Suprapubic skin (tissue), 4 donors: Measurements from ENCODE around the gene SLC31A2. TPM values are rescaled to one million over a fixed set of nuclear protein-coding genes. Genes with fewer than 3 reads are reported as not detected.

Source experiments
- DNase-seq, 2 donors: peaks; one replicate each; pipeline ENCODE4 v3.0.0-alpha.2; 2019; ENCODE audit warnings: low spot score in 2 of 2
- H3K27ac ChIP-seq: fragments of 200-600 bp; sonication (generic); one replicate; pipeline ENCODE4 v1.5.1; 2019
- H3K27me3 ChIP-seq: fragments of 200-600 bp; sonication (generic); one replicate; pipeline ENCODE4 v1.5.1; 2019
- H3K36me3 ChIP-seq: fragments of 200-600 bp; sonication (generic); one replicate; pipeline ENCODE4 v1.5.1; 2019
- H3K4me1 ChIP-seq: fragments of 200-600 bp; sonication (generic); one replicate; pipeline ENCODE4 v1.5.1; 2019
- H3K4me3 ChIP-seq: fragments of 200-600 bp; sonication (generic); one replicate; pipeline ENCODE4 v1.5.1; 2019; ENCODE audit warnings: mild to moderate bottlenecking
- H3K9me3 ChIP-seq: fragments of 200-600 bp; sonication (generic); one replicate; pipeline ENCODE4 v1.5.1; 2019
- EP300 ChIP-seq: sonication (generic); formaldehyde crosslinking; IDR thresholded peaks from one replicate; pipeline ENCODE4 v1.6.1; 2017; ENCODE audit warnings: antibody characterized with exemption
- POLR2A ChIP-seq, 2 donors: fragments of 450-650 bp; IDR thresholded peaks; one replicate each; pipeline ENCODE4 v1.6.1; 2017; ENCODE audit warnings: antibody characterized with exemption in 2 of 2, mild to moderate bottlenecking in 2 of 2, moderate library complexity in 2 of 2
- POLR2AphosphoS5 ChIP-seq, 3 donors: sonication (generic); formaldehyde crosslinking; IDR thresholded peaks; one replicate each; pipeline ENCODE4 v1.6.1; 2017; ENCODE audit warnings: antibody characterized with exemption in 3 of 3
- WGBS: methylation state at CpG from one replicate; pipeline ENCODE4 v1.1.5; 2018; 5-methylcytosine and 5-hydroxymethylcytosine counted together
- total RNA-seq, 4 donors: library from RNA; depleted of rRNA; stranded (reverse); fragments of >200 nt; gene quantifications; one replicate each; pipeline ENCODE4 v1.1.0, GENCODE V29; 2016
- TF ChIP-seq, protein P1 (sequence below), 2 donors: fragments of 200-600 bp in 1 of 2; fragments of 450-650 bp in 1 of 2; sonication (generic) in 1 of 2; IDR thresholded peaks; one replicate each; pipeline ENCODE4 v1.5.1; 2016 to 2019; ENCODE audit warnings: antibody characterized with exemption in 2 of 2, mild to moderate bottlenecking in 1 of 2, moderate library complexity in 1 of 2

The SLC31A2 gene
- total RNA-seq, 4 donors from 2014 or later, result 49.8 to 114 (median 88.4) TPM

DNA sequence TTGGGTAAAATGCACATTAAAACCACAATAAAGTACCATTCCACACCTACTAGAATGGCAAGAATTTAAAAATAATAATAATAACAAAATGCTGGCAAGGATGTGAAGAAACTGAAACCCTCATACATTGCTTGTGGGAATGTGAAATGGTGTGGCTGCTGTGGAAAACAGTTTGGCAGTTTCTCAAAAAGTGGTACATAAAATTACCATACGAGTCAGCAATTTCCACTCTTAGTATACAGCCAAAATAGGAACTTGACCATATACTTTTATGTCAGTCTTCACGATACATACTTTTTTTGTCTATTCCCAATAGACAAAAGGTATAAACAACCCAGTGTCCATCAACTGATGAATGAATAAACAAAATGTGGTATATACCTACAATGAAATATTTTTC is 54.6 kb downstream of the SLC31A2 start:
- H3K4me3 ChIP-seq, result no peak overlapping the region
- H3K9me3 ChIP-seq, result no peaks in the 10 kb centered on the region
- H3K4me1 ChIP-seq, result no peaks in the 10 kb centered on the region
- DNase-seq, result no peak
- peaks cover 95% of the 10 kb centered on the region for H3K36me3 ChIP-seq
- no peak for TF ChIP-seq POLR2AphosphoS5 (IDR thresholded peaks at IDR 0.05)
- TF ChIP-seq EP300, result no peak
- no peak for TF ChIP-seq POLR2A (IDR thresholded peaks at IDR 0.05)
- TF ChIP-seq, protein P1, sequence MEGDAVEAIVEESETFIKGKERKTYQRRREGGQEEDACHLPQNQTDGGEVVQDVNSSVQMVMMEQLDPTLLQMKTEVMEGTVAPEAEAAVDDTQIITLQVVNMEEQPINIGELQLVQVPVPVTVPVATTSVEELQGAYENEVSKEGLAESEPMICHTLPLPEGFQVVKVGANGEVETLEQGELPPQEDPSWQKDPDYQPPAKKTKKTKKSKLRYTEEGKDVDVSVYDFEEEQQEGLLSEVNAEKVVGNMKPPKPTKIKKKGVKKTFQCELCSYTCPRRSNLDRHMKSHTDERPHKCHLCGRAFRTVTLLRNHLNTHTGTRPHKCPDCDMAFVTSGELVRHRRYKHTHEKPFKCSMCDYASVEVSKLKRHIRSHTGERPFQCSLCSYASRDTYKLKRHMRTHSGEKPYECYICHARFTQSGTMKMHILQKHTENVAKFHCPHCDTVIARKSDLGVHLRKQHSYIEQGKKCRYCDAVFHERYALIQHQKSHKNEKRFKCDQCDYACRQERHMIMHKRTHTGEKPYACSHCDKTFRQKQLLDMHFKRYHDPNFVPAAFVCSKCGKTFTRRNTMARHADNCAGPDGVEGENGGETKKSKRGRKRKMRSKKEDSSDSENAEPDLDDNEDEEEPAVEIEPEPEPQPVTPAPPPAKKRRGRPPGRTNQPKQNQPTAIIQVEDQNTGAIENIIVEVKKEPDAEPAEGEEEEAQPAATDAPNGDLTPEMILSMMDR (IDR thresholded peaks at IDR 0.05), result no peak
- H3K27ac ChIP-seq, result no peak overlapping the region
- H3K27me3 ChIP-seq, result no peaks in the 10 kb centered on the region
- 83% methylated on average over 2 of the region's 2 CpGs for WGBS

DNA sequence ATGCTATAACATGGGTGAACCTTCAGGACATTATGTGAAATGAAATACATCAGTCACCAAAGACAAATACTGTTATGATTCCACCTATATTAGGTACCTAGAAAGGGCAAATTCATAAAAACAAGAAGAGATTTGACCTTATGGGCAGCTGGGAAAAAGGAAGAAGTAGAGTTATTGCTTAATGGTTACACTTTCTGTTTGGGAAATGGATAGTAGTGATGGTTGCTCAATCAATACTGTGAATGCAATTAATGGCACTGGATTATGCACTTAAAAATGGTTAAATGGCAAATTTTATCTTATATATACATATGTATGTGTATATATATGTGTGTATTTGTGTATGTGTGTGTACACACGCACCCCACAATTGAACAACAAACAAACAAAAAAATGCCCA is 55.1 kb downstream of the SLC31A2 start:
- Histone ChIP-seq H3K27me3 (no peaks in the 10 kb centered on the region), H3K4me3 (no peak overlapping the region), H3K27ac (no peak overlapping the region), H3K9me3 (no peaks in the 10 kb centered on the region), H3K4me1 (no peaks in the 10 kb centered on the region), H3K36me3 (peaks cover 96% of the 10 kb centered on the region)
- no peak for DNase-seq
- WGBS, result 87% methylated on average over 1 of the region's 1 CpG
- TF ChIP-seq, protein P1 (IDR thresholded peaks at IDR 0.05), result no peak
- no peak for TF ChIP-seq EP300
- TF ChIP-seq POLR2AphosphoS5 (IDR thresholded peaks at IDR 0.05), result no peak
- no peak for TF ChIP-seq POLR2A (IDR thresholded peaks at IDR 0.05)

DNA sequence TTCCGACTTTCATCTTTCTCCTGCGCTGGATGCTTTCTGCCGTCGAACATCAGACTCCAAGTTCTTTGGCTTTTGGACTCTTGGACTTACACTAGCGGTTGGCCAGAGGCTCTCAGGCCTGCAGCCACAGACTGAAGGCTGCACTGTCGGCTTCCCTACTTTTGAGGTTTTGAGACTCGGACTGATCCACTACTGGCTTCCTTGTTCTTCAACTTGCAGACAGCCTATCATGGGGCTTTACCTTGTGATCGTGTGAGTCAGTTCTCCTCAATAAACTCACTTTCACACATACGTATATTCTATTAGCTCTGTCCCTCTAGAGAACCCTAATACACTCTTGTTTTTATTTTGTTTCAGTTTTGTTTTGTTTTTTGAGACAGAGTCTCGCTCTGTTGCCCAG is 60.0 kb downstream of the SLC31A2 start:
- no peak for TF ChIP-seq POLR2A (IDR thresholded peaks at IDR 0.05)
- TF ChIP-seq EP300, result no peak
- TF ChIP-seq, protein P1 (IDR thresholded peaks at IDR 0.05), result no peak
- no peak for TF ChIP-seq POLR2AphosphoS5 (IDR thresholded peaks at IDR 0.05)
- 93% methylated on average over 10 of the region's 10 CpGs for WGBS
- peaks cover 53% of the 10 kb centered on the region for H3K36me3 ChIP-seq
- no peak overlapping the region for H3K4me3 ChIP-seq
- H3K4me1 ChIP-seq, result peaks cover 8% of the 10 kb centered on the region
- no peak overlapping the region for H3K27ac ChIP-seq
- no peaks in the 10 kb centered on the region for H3K27me3 ChIP-seq
- no peaks in the 10 kb centered on the region for H3K9me3 ChIP-seq
- no peak for DNase-seq

Other genes starting within 250 kb of the SLC31A2 start
- gene ZNF883, start 138.8 kb upstream of the SLC31A2 start, total RNA-seq, result 1 to 10 TPM in 1 of 4 donors, under 1 TPM in 2, not detected in 1; 0.31 to 2.9 (median 0.97) TPM
- 1 to 10 TPM; 1.1 to 3.7 (median 1.4) TPM for gene ZFP37, start 94.3 kb upstream of the SLC31A2 start, total RNA-seq
- 10 to 100 TPM; 26.2 to 45.7 (median 30.5) TPM for gene FKBP15, start 70.3 kb downstream of the SLC31A2 start, total RNA-seq
- 10 to 100 TPM; 17.1 to 46.3 (median 27.2) TPM for gene SLC31A1, start 70.5 kb downstream of the SLC31A2 start, total RNA-seq
- gene CDC26, start 124.6 kb downstream of the SLC31A2 start, total RNA-seq, result 10 to 100 TPM; 18.8 to 21.9 (median 20.4) TPM
- gene PRPF4, start 124.7 kb downstream of the SLC31A2 start, total RNA-seq, result 10 to 100 TPM; 13.6 to 21.3 (median 17.6) TPM
- 1 to 10 TPM in 1 of 4 donors, not detected in 3; 2.0 TPM for gene RNF183, start 152.4 kb downstream of the SLC31A2 start, total RNA-seq
- 1 to 10 TPM; 1.2 to 3.5 (median 1.7) TPM for gene WDR31, start 189.3 kb downstream of the SLC31A2 start, total RNA-seq
- gene BSPRY, start 198.5 kb downstream of the SLC31A2 start, total RNA-seq, result 10 to 100 TPM in 3 of 4 donors, 1 to 10 TPM in 1; 8.3 to 37.3 (median 30.8) TPM
- 10 to 100 TPM; 24.9 to 69.0 (median 58.6) TPM for gene HDHD3, start 226.0 kb downstream of the SLC31A2 start, total RNA-seq